NCI-H1436 (cell line): ENCODE data around the gene ZNF665.
"Not testable (repeated sequence)": the region's sequence is repeated elsewhere in the genome, so short reads cannot be mapped to it uniquely, and the experiment has no call there.

Experiments used
- DNase-seq: peaks from one replicate; lab custom pipeline; 2025; lab: John Stamatoyannopoulos, UW

The ZNF665 gene

DNA sequence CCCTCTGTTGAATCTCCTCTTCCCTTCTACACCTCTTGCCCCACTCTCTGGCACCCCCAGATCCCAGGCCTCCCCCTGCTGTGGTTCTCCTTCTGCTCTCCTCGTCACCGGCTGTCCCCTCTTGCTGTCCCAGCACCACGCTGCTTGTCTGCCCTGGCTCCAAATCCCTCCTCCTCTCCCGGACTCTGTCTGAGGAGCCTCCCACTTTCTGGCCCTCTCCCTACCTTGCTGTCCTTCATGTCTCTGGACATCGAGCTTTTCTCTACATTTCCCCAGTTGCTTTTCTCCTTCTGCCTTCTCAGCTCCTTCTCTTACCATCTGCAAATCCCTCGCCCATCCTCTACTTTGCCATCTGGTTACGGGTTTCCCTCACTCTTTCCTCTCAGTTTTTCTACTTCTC is 35.5 kb downstream of the ZNF665 start:
- DNase-seq = no peak

DNA sequence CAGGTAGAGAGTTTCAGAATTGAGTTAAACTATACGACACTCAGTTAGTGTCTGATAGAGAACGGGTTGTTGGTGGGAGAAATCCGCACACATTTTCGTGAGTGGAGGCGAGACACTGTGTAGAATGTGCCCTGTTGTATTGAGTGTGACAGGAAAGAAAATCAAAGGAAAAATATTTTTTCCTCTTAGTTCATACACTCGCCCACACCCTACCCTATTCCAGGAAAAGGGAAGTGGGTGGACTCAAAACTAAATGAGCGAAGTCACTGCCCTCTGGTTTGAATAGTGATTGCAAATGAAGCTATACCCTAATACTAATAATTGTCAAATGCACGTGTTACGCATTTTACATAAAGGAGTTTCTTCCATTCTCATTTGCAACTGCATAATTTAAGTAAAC is 36.3 kb downstream of the ZNF665 start:
- DNase-seq = no peak

- no peak for DNase-seq
Observed at GRCh38 chr19:53147645-53148044, 45.5 kb downstream of the ZNF665 start.

DNA sequence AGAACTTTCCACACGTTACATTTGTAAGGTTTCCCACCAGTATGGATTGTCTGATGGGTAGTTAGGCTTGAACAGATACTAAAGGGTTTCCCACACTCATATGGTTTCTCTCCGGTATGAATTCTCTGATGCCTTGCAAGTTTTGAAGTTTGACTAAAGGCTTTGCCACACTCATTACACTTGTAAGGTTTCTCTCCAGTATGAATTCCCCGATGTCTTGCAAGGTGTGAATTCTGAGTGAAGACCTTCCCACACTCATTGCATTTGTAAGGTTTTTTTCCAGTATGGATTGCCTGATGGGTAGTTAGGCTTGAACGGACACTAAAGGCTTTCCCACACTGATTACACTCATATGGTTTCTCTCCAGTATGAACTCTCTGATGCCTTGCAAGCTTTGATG is 52.8 kb downstream of the ZNF665 start:
- no peak for DNase-seq

- DNase-seq = no peak
Observed at GRCh38 chr19:53136432-53136831, 56.7 kb downstream of the ZNF665 start.

DNA sequence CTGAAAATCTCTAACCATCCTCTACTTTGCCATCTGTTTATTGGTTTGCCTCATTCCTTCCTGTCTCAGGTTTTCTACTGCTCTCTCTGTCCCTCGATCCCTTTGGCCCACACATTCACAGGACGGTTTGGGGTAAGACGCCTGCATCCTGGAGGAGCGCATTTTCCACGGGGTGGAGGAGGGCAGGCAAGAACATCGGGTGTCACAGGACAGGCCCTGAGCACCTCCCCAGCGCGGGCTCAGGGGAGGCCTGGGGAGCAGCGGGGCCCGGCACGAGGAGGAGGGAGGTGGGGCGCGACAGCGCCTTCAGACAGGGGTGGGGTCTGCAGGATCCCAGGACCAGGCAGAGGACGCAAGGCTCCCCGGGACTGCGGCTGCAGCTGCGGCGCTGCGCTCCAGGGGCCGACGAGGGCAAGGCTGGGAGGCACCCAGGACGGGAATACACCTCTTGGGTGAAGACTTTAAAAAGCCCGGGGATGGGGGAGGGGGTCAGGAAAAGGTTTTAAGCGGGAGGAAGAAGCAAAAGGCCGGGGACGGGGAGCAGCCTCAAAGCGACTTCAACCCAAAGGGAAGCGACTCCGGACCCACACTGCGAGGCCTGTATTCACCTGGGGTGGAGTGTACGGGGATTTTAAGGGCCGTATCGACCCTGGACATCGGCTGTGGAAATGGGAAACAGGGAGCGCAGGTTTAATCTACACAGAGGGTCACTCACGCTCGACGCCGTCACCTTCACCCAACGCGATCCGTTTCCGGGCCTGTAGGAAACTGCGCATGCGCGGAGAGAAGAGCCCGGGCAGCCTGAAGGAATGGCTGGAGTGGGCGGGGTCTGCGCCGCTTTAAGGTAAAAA is 60.8 kb downstream of the ZNF665 start, which contains the start of gene ZNF415:
Gene ZNF415, minus strand, starts transcription at position 770 of the 851 bp plus-strand sequence. CDS start 10,234 bp downstream, outside the sequence.
- DNase-seq = no peak

DNA sequence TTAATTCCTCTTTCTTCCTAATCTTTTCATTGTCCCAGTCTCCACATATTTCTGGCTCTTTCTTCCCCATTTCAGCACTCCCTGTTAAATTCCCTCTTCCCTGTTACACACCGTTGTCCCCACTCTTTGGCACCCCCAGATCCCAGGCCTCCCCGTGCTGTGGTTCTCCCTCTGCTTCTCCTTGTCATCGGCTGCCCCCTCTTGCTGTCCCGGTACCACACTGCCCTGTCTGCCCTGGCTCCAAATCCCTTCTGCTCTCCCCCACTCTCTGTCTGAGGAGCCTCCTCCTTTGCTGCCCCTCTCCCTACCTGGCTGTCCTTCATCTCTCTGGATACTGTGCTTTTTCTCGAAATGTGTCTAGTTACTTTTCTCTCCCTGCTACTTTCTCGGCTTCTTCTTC is 61.4 kb downstream of the ZNF665 start:
- no peak for DNase-seq

- no peak for DNase-seq
Observed at GRCh38 chr19:53131085-53131590, 62.0 kb downstream of the ZNF665 start.

- DNase-seq = no peak
Observed at GRCh38 chr19:53130506-53130905, 62.7 kb downstream of the ZNF665 start.

DNA sequence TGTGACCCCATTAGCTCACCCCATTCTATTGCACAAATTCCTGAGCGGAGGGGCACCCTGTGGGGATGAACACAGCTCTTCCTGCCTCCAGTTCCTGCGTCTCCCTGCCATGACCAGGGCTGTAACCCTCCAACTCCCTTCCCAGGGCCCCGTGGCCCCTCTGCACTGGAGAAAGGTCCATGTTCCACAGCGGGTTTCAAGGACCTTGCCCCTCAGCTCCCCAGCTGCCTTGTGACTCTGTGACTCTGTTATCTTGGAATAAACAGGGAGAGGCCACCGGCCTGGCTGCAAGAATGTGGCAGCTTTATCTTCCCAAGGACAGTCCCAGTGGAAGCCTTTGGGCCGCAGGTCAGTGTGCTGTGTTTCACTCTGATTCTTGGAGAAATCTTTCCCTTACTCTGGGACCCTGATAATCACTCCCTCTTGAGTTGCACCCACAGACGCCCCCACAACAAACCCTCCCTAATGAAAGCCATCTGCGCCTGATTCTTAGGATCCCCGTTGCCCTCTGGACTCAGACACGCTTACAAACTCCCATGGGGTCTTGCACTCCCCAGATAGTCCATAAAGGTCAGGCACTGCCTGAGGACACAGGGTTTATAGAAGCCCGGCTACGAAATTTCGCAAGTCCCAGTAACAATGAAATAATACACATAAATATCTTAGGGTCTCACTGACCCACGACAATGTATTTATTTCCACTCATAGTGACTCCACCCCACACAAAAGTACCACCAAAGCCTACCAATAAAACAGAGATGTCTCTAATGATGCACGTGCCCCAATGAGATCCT is 66.2 kb downstream of the ZNF665 start:
- DNase-seq = not testable (repeated sequence)

- DNase-seq = no peak
Observed at GRCh38 chr19:53123400-53123799, 69.8 kb downstream of the ZNF665 start.
